Thyroid gland (tissue), 4 donors: ENCODE results near the gene TSPAN4.

Source experiments
- POLR2A ChIP-seq, 2 donors: fragments of 450-650 bp; IDR thresholded peaks; one replicate each; pipeline ENCODE4 v1.6.1; 2017; ENCODE audit warnings: antibody characterized with exemption in 2 of 2, mild to moderate bottlenecking in 2 of 2, moderate library complexity in 1 of 2
- TF ChIP-seq, protein P1 (sequence below), 6 experiments: fragments of 200-600 bp in 3 of 6; fragments of 450-650 bp in 3 of 6; sonication (generic) in 3 of 6; IDR thresholded peaks; one replicate each; pipeline ENCODE4 v1.5.1; 2016 to 2019; ENCODE audit warnings: antibody characterized with exemption in 6 of 6, mild to moderate bottlenecking in 2 of 6, inconsistent platforms in 1 of 6, moderate library complexity in 1 of 6

GRCh38 chr11:910044-910588 is 67.5 kb downstream of the TSPAN4 start:
- TF ChIP-seq, protein P1, sequence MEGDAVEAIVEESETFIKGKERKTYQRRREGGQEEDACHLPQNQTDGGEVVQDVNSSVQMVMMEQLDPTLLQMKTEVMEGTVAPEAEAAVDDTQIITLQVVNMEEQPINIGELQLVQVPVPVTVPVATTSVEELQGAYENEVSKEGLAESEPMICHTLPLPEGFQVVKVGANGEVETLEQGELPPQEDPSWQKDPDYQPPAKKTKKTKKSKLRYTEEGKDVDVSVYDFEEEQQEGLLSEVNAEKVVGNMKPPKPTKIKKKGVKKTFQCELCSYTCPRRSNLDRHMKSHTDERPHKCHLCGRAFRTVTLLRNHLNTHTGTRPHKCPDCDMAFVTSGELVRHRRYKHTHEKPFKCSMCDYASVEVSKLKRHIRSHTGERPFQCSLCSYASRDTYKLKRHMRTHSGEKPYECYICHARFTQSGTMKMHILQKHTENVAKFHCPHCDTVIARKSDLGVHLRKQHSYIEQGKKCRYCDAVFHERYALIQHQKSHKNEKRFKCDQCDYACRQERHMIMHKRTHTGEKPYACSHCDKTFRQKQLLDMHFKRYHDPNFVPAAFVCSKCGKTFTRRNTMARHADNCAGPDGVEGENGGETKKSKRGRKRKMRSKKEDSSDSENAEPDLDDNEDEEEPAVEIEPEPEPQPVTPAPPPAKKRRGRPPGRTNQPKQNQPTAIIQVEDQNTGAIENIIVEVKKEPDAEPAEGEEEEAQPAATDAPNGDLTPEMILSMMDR (IDR thresholded peaks at IDR 0.05), result no peak
- TF ChIP-seq POLR2A (IDR thresholded peaks at IDR 0.05), result no peak
